K562 treated with DMSO at 1 percent for 24 hours (cell line): ENCODE data around the gene PSMD5. TPM values are rescaled to one million over a fixed set of nuclear protein-coding genes. Genes with fewer than 3 reads are reported as not detected.

Source experiments
- total RNA-seq: library from RNA; unstranded; fragments of 300-600 nt; gene quantifications from 2 replicates; pipeline ENCODE4 v1.2.3, GENCODE V29; 2022; ENCODE audit warnings: low read depth; ENCODE audit not compliant: insufficient read depth

The PSMD5 gene
- 33.3 and 73.1 TPM in 2 replicates for total RNA-seq

GRCh38 chr9:120842685-120843485 is at the start of gene PSMD5:
PSMD5 (minus strand) TSS chr9:120842922; CDS start chr9:120842909, 13 bp downstream.

DNA sequence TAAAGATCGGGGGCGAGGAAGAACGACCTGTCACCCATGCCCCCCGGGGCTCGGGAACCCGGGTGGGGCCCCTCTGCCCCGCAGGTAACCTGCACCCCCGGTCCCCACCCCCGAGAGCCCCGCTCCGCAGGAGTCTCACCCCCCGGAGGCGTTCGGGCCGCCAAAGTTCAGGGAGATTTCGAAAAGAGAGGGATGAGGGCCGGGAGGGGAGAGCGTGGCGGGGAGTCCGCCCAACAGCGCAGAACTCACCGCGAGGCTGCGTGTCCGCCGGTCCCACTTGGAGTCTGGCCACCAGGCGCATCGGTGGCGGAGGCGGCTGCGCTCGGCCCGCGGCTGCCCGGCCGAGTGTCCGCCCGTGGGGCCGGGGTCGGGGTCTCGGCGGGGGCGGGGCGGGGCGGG is 34.1 kb upstream of the PSMD5 start, which contains the start of gene PHF19:
Gene PHF19 (minus strand): TSS at position 347 of the 399 bp plus-strand sequence. CDS start 2,447 bp downstream, outside the sequence.

GRCh38 chr9:120792898-120793765 is 49.6 kb downstream of the PSMD5 start, which contains the start of gene FBXW2:
FBXW2 (minus strand) TSS chr9:120793416; CDS start chr9:120788258, 5,158 bp downstream.

Other genes starting within 250 kb of the PSMD5 start
- 7.7 and 8.7 TPM in 2 replicates for gene MEGF9, start 128.5 kb downstream of the PSMD5 start, total RNA-seq
- 20.5 and 20.6 TPM in 2 replicates for gene FBXW2, start 49.5 kb downstream of the PSMD5 start, total RNA-seq
- 142 and 144 TPM in 2 replicates for gene PHF19, start 34.3 kb upstream of the PSMD5 start, total RNA-seq
- 0.15 and 0.28 TPM in 2 replicates for gene TRAF1, start 83.9 kb upstream of the PSMD5 start, total RNA-seq
- gene C5, start 207.4 kb upstream of the PSMD5 start, total RNA-seq: 0.93 and 1.1 TPM in 2 replicates
- gene CNTRL, start 232.0 kb upstream of the PSMD5 start, total RNA-seq: 15.4 and 19.5 TPM in 2 replicates